AG09319 (cell line): ENCODE results near the gene ZFAND5.

Experiments
- DNase-seq: peaks from one replicate; pipeline ENCODE4 v3.0.0-alpha.2; 2010; ENCODE audit warnings: low read depth; ENCODE audit errors: extremely low read depth
- CTCF ChIP-seq: IDR thresholded peaks from 2 replicates; pipeline ENCODE4 v1.5.1; 2011; ENCODE audit warnings: low read depth, mild to moderate bottlenecking, inconsistent platforms, low read length, moderate library complexity

ZFAND5 gene

GRCh38 chr9:72309364-72310133, 55.5 kb downstream of the ZFAND5 start:
- TF ChIP-seq CTCF = no peak
- DNase-seq = no peak

- TF ChIP-seq CTCF = no peak
- no peak for DNase-seq
Measured at GRCh38 chr9:72306761-72307160, 58.2 kb downstream of the ZFAND5 start.

GRCh38 chr9:72305707-72306106, 59.3 kb downstream of the ZFAND5 start:
- no peak for TF ChIP-seq CTCF
- DNase-seq = no peak

GRCh38 chr9:72305102-72305546, 59.9 kb downstream of the ZFAND5 start:
- no peak for DNase-seq
- no peak for TF ChIP-seq CTCF

GRCh38 chr9:72304538-72304937, 60.5 kb downstream of the ZFAND5 start:
- no peak for TF ChIP-seq CTCF
- DNase-seq = no peak
